WTC11 (cell line): ENCODE measurements around the gene FLRT1. TPM values are rescaled to one million over a fixed set of nuclear protein-coding genes. Genes with fewer than 3 reads are reported as not detected.

ENCODE experiments used
- ATAC-seq: fragments of 200-7000 bp; cut with Tn5 transposase; 2 replicates; pipeline ENCODE4 v1.10.0; 2021; ENCODE audit warnings: mild to moderate bottlenecking, moderate library complexity
- CTCF ChIA-PET: fragments of 300-600 bp; sonication (Branson Sonifier 250); formaldehyde crosslinking; loops from one replicate; lab custom pipeline; 2021; ENCODE audit warnings: antibody characterized with exemption; lab: Charles Lee
- POLR2A ChIA-PET: fragments of 350-600 bp; sonication (Branson Sonifier 250); formaldehyde crosslinking; loops from one replicate; lab custom pipeline; 2021; ENCODE audit warnings: antibody characterized with exemption; lab: Charles Lee
- DNase-seq: peaks from one replicate; pipeline ENCODE4 v3.0.0; 2021; ENCODE audit warnings: low spot score
- H3K27ac Mint-ChIP-seq: 2 replicates; pipeline ENCODE4 v1.8.0; 2021; ENCODE audit warnings: mixed read lengths
- H3K27me3 Mint-ChIP-seq: 2 replicates; pipeline ENCODE4 v1.8.0; 2021; ENCODE audit warnings: low read depth, mild to moderate bottlenecking, moderate library complexity, mixed read lengths
- H3K36me3 Mint-ChIP-seq: 2 replicates; pipeline ENCODE4 v1.8.0; 2021; ENCODE audit warnings: mixed read lengths
- H3K4me1 Mint-ChIP-seq: 2 replicates; pipeline ENCODE4 v1.8.0; 2022; ENCODE audit warnings: mixed read lengths
- H3K4me3 Mint-ChIP-seq: 2 replicates; pipeline ENCODE4 v1.8.0; 2021; ENCODE audit warnings: mild to moderate bottlenecking, moderate library complexity, mixed read lengths
- H3K9me3 Mint-ChIP-seq: 2 replicates; pipeline ENCODE4 v1.8.0; 2021; ENCODE audit warnings: mixed read lengths
- ATF2 ChIP-seq: sonication (generic); formaldehyde crosslinking; IDR thresholded peaks from 2 replicates; pipeline ENCODE4 v1.8.1; 2022; ENCODE audit warnings: low read depth, missing genetic modification reagents, borderline replicate concordance
- CDX4 ChIP-seq: fragments of 250-450 bp; sonication (Bioruptor Pico); IDR thresholded peaks from 2 replicates; pipeline ENCODE4 v1.9.0; 2021; ENCODE audit warnings: moderate library complexity, mild to moderate bottlenecking, inconsistent platforms, borderline replicate concordance
- CREM ChIP-seq: sonication (generic); formaldehyde crosslinking; IDR thresholded peaks from 2 replicates; pipeline ENCODE4 v1.8.1; 2022; ENCODE audit warnings: mild to moderate bottlenecking, missing genetic modification reagents, moderate library complexity
- ESRRA ChIP-seq: sonication (generic); formaldehyde crosslinking; IDR thresholded peaks from 2 replicates; pipeline ENCODE4 v1.8.1; 2022; ENCODE audit warnings: mild to moderate bottlenecking, missing genetic modification reagents, borderline replicate concordance
- MLX ChIP-seq: sonication (generic); formaldehyde crosslinking; IDR thresholded peaks from 2 replicates; pipeline ENCODE4 v1.8.1; 2023; ENCODE audit warnings: mild to moderate bottlenecking, missing genetic modification reagents, moderate library complexity
- MYBL2 ChIP-seq: sonication (generic); formaldehyde crosslinking; IDR thresholded peaks from 2 replicates; pipeline ENCODE4 v1.8.1; 2023; ENCODE audit warnings: mild to moderate bottlenecking, moderate library complexity, missing genetic modification reagents
- NFATC4 ChIP-seq: fragments of 250-450 bp; sonication (Bioruptor Pico); IDR thresholded peaks from 2 replicates; pipeline ENCODE4 v1.9.0; 2021; ENCODE audit warnings: mild to moderate bottlenecking
- NFE2L1 ChIP-seq: sonication (generic); formaldehyde crosslinking; IDR thresholded peaks from 2 replicates; pipeline ENCODE4 v1.8.1; 2023; ENCODE audit warnings: missing genetic modification reagents
- NFYB ChIP-seq: sonication (generic); formaldehyde crosslinking; conservative IDR thresholded peaks from 2 replicates; pipeline ENCODE4 v1.8.0; 2022; ENCODE audit warnings: low read depth, missing genetic modification reagents
- NR2C2 ChIP-seq: sonication (generic); formaldehyde crosslinking; IDR thresholded peaks from 2 replicates; pipeline ENCODE4 v1.8.0; 2022; ENCODE audit warnings: mild to moderate bottlenecking, missing genetic modification reagents
- OVOL2 ChIP-seq: fragments of 250-450 bp; sonication (Bioruptor Pico); IDR thresholded peaks from 2 replicates; pipeline ENCODE4 v1.9.0; 2021; ENCODE audit warnings: mild to moderate bottlenecking, borderline replicate concordance
- PREB ChIP-seq: sonication (generic); formaldehyde crosslinking; IDR thresholded peaks from 2 replicates; pipeline ENCODE4 v1.8.1; 2022; ENCODE audit warnings: mild to moderate bottlenecking, missing genetic modification reagents, moderate library complexity, borderline replicate concordance
- TP53 ChIP-seq: sonication (generic); formaldehyde crosslinking; IDR thresholded peaks from 2 replicates; pipeline ENCODE4 v1.8.1; 2023; ENCODE audit warnings: mild to moderate bottlenecking, missing genetic modification reagents
- ZBTB21 ChIP-seq: sonication (generic); formaldehyde crosslinking; IDR thresholded peaks from 2 replicates; pipeline ENCODE4 v1.8.1; 2023; ENCODE audit warnings: mild to moderate bottlenecking, missing genetic modification reagents, borderline replicate concordance
- ZNF219 ChIP-seq: sonication (generic); formaldehyde crosslinking; IDR thresholded peaks from 2 replicates; pipeline ENCODE4 v1.8.0; 2023; ENCODE audit warnings: missing genetic modification reagents, mild to moderate bottlenecking, borderline replicate concordance
- ZNF263 ChIP-seq: sonication (generic); formaldehyde crosslinking; IDR thresholded peaks from 2 replicates; pipeline ENCODE4 v1.8.1; 2022; ENCODE audit warnings: low read depth, mild to moderate bottlenecking, moderate library complexity, missing genetic modification reagents
- total RNA-seq: library from RNA; stranded (reverse); gene quantifications from 3 replicates; pipeline ENCODE4 v1.2.3, GENCODE V29; 2021
- TF ChIP-seq, protein P1 (sequence below): sonication (generic); formaldehyde crosslinking; IDR thresholded peaks from 2 replicates; pipeline ENCODE4 v1.8.1; 2023; ENCODE audit warnings: mild to moderate bottlenecking, moderate library complexity, missing genetic modification reagents
- TF ChIP-seq, protein P2 (sequence below): fragments of 250-450 bp; sonication (Bioruptor Pico); IDR thresholded peaks from 2 replicates; pipeline ENCODE4 v2.1.2; 2022; ENCODE audit warnings: mild to moderate bottlenecking, moderate library complexity

The FLRT1 gene
- total RNA-seq, 1 experiment from 2014 or later = 0.20 TPM

- no peak for TF ChIP-seq MLX
Observed at GRCh38 chr11:64013141-64013896, 22.4 kb upstream of the FLRT1 start (continued).

GRCh38 chr11:64014356-64014755 is 21.4 kb upstream of the FLRT1 start:
- TF ChIP-seq NR2C2 (CRISPR knock-in tag) (no peak), MYBL2 (no peak), ESRRA (CRISPR knock-in tag) (no peak), TP53 (CRISPR knock-in tag) (no peak), OVOL2 (no peak), NFATC4 (no peak)
- CTCF ChIA-PET = interaction anchor here (0.9 to 3.5 kb wide), 2 partner anchors 14 to 19 kb away, joined by 3 to 17 read pairs; no protein-coding TSS in a partner anchor
- H3K27ac Mint-ChIP-seq = no peak overlapping the region
- POLR2A ChIA-PET = no interaction called here
- peaks cover 14% of the 10 kb centered on the region for H3K9me3 Mint-ChIP-seq
- no peak for DNase-seq
- no peak for ATAC-seq
- peaks cover 1% of the 10 kb centered on the region for H3K4me1 Mint-ChIP-seq
- H3K4me3 Mint-ChIP-seq = no peak overlapping the region
- peaks cover 77% of the 10 kb centered on the region for H3K27me3 Mint-ChIP-seq
- H3K36me3 Mint-ChIP-seq = peaks cover 8% of the 10 kb centered on the region

DNA sequence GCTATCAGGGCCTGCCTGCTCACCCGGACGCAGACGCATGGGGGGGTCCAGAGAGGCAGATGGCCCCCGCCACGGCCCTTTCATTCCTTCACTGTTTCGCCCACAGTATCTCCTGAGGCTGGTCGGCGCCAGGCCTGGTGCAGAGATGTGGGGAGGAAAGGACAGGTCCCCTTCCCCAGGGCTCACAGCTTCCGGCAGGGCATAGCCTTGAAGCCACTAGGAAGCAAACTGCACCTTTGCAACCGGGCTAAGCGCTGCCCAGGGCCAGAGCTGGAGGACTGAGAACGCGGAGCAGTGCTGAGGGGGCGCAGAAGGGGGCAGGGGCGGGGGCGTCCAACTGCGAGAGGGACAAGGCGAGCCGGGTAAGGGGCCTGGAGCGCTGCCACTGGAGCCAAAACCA is 20.2 kb upstream of the FLRT1 start:
- ChIA-PET CTCF (interaction anchor here (1.0 to 3.5 kb wide), 10 partner anchors 8 to 288 kb away, joined by 3 to 17 read pairs (median 6); no protein-coding TSS in a partner anchor), POLR2A (no interaction called here)
- H3K36me3 Mint-ChIP-seq = peaks cover 6% of the 10 kb centered on the region
- H3K9me3 Mint-ChIP-seq = peaks cover 9% of the 10 kb centered on the region
- no peak overlapping the region for H3K27ac Mint-ChIP-seq
- H3K27me3 Mint-ChIP-seq = peaks cover 77% of the 10 kb centered on the region
- H3K4me1 Mint-ChIP-seq = peaks cover 9% of the 10 kb centered on the region
- DNase-seq (no peak), ATAC-seq (no peak; the same call in 1 of the 2 replicates)
- TF ChIP-seq CDX4 (CRISPR knock-in tag) = no peak
- no peak overlapping the region for H3K4me3 Mint-ChIP-seq

DNA sequence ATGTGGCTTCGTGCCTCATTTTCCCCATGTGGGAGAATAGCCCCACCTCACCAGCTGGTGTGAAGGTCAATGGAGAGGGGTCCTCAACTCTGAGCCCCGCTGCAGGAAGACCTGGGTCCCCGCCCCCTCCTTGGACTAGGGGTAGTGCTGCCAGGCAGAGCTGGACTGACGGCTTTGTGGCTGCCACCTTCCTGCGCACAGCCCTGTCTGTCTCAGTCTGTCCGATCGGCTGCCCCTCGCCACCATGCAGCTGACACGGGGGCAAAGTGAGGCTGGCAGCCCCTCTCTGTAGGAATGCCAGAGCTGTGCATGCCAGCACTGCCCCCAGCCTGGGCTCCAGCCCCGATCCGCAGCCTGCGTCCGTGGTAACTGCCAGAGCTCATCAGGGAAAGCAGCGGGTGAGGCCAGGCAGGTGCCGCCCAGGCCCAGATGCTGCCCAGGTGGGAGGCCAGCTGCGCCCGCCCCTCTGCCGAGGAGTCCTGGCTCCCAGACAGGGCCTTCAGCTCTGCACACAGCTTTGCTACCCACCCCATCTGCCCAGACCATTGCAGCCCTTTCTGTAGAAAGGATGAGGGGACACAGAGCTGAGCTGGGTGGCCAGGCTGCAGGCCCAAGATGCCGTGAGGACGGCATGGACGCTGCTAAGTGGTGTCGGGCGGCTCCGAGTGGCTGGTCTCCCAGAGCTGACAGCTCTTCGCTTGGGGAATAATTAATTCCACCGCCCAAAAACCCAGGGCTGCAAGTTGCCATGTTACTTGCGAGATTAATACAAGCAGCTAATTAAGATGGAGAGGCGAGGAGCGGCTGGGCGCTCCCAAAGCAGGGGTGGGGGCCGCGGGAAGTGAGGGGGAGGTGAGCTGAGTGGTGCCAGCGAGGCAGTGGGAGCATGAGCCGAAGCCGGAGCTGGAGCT is 19.5 kb upstream of the FLRT1 start:
- peaks cover 76% of the 10 kb centered on the region for H3K27me3 Mint-ChIP-seq
- ATAC-seq (no peak), DNase-seq (no peak)
- H3K9me3 Mint-ChIP-seq = peaks cover 2% of the 10 kb centered on the region; the same call in 1 of the 2 replicates
- peaks cover 16% of the 10 kb centered on the region for H3K4me1 Mint-ChIP-seq
- POLR2A ChIA-PET = interaction anchor here (0.8 kb wide), 1 partner anchor 17 kb away, joined by 3 read pairs; no protein-coding TSS in a partner anchor
- peaks cover 2% of the 10 kb centered on the region for H3K36me3 Mint-ChIP-seq
- H3K27ac Mint-ChIP-seq = no peak overlapping the region
- CTCF ChIA-PET = interaction anchor here (0.7 to 3.5 kb wide), 13 partner anchors 9 to 287 kb away, joined by 3 to 17 read pairs (median 4); no protein-coding TSS in a partner anchor
- no peak overlapping the region for H3K4me3 Mint-ChIP-seq
- TF ChIP-seq PREB (CRISPR knock-in tag) (no peak), ZNF219 (CRISPR knock-in tag) (no peak), ZNF263 (CRISPR knock-in tag) (no peak), NFYB (CRISPR knock-in tag) (no peak), NFATC4 (no peak), ATF2 (CRISPR knock-in tag) (no peak), NFE2L1 (CRISPR knock-in tag) (no peak), CREM (CRISPR knock-in tag) (no peak), ZBTB21 (CRISPR knock-in tag) (no peak)
- TF ChIP-seq, protein P1, sequence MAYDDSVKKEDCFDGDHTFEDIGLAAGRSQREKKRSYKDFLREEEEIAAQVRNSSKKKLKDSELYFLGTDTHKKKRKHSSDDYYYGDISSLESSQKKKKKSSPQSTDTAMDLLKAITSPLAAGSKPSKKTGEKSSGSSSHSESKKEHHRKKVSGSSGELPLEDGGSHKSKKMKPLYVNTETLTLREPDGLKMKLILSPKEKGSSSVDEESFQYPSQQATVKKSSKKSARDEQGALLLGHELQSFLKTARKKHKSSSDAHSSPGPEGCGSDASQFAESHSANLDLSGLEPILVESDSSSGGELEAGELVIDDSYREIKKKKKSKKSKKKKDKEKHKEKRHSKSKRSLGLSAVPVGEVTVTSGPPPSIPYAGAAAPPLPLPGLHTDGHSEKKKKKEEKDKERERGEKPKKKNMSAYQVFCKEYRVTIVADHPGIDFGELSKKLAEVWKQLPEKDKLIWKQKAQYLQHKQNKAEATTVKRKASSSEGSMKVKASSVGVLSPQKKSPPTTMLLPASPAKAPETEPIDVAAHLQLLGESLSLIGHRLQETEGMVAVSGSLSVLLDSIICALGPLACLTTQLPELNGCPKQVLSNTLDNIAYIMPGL (CRISPR knock-in tag) = no peak
- TF ChIP-seq, protein P2, sequence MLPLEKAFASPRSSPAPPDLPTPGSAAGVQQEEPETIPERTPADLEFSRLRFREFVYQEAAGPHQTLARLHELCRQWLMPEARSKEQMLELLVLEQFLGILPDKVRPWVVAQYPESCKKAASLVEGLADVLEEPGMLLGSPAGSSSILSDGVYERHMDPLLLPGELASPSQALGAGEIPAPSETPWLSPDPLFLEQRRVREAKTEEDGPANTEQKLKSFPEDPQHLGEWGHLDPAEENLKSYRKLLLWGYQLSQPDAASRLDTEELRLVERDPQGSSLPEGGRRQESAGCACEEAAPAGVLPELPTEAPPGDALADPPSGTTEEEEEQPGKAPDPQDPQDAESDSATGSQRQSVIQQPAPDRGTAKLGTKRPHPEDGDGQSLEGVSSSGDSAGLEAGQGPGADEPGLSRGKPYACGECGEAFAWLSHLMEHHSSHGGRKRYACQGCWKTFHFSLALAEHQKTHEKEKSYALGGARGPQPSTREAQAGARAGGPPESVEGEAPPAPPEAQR (CRISPR knock-in tag) = no peak
